ENCODE results near the gene ENPEP. TPM values are rescaled to one million over a fixed set of nuclear protein-coding genes. Genes with fewer than 3 reads are reported as not detected.

ENPEP gene
- polyA plus RNA-seq, 1 donor (not counting 4 experiments of a cell fraction or from before 2014, with no cell fraction given): not detected

DNA sequence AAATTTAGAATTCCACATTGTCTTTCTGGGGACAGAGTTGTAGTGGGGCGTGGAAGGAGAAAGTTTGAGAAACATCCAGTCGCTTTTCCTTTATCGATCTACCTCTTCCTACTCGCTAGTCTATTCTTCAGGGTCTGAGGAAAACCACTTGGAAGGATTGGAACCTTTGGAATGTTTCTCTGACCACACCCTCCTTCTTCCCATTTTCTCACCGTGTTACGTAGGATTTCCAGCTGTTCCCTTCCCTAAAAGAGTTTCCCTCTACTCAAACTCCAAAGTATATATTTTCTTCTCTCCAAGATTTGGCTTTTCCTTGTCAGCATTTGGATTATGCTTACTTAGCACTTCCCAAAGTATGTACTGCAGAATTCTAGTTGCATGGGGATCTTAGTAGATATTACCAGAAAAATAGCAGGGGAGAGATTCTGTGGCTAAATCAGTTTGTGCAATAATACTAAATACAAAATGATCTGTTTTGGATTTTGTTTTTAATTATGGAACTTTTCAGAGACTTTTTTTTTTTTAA lies 4.9 kb downstream of the ENPEP start:
- Histone ChIP-seq H3K4me1 (ENCODE audit: control insufficient read depth, extremely low read depth, insufficient read depth, low read length) (peaks cover 2% of the 10 kb centered on the region), H3K36me3 (ENCODE audit: control insufficient read depth in 2 of 2, extremely low read depth in 1 of 2, insufficient read depth in 2 of 2, low read length in 2 of 2) (no peaks in the 10 kb centered on the region), H3K4me2 (ENCODE audit: control insufficient read depth, extremely low read depth, insufficient read depth, low read depth, low read length) (no peak overlapping the region), H4K20me1 (ENCODE audit: control insufficient read depth, extremely low read depth, insufficient read depth, low read length) (no peaks in the 10 kb centered on the region), H3K27me3 (ENCODE audit: control insufficient read depth, extremely low read depth, insufficient read depth, low read length) (peaks cover 9% of the 10 kb centered on the region), H3K27ac (ENCODE audit: control insufficient read depth, insufficient read depth, low read length) (no peak overlapping the region), H3K9me3 (ENCODE audit: control insufficient read depth, low read depth, low read length) (no peaks in the 10 kb centered on the region), H3K9me1 (ENCODE audit: control insufficient read depth, extremely low read depth, insufficient read depth, low read length) (no peaks in the 10 kb centered on the region), H3K9ac (ENCODE audit: control insufficient read depth, extremely low read depth, insufficient read depth, low read length) (no peak overlapping the region), H3K4me3 (ENCODE audit: control insufficient read depth in 2 of 3, extremely low read depth in 1 of 3, insufficient read depth in 2 of 3, low read depth in 1 of 3, low read length in 3 of 3) (no peak overlapping the region), H3K79me2 (ENCODE audit: control insufficient read depth, insufficient read depth, low read length) (no peaks in the 10 kb centered on the region), H2AFZ (ENCODE audit: control insufficient read depth, low read length) (no peak overlapping the region)
- no peak for FAIRE-seq
- TF ChIP-seq, protein P1, sequence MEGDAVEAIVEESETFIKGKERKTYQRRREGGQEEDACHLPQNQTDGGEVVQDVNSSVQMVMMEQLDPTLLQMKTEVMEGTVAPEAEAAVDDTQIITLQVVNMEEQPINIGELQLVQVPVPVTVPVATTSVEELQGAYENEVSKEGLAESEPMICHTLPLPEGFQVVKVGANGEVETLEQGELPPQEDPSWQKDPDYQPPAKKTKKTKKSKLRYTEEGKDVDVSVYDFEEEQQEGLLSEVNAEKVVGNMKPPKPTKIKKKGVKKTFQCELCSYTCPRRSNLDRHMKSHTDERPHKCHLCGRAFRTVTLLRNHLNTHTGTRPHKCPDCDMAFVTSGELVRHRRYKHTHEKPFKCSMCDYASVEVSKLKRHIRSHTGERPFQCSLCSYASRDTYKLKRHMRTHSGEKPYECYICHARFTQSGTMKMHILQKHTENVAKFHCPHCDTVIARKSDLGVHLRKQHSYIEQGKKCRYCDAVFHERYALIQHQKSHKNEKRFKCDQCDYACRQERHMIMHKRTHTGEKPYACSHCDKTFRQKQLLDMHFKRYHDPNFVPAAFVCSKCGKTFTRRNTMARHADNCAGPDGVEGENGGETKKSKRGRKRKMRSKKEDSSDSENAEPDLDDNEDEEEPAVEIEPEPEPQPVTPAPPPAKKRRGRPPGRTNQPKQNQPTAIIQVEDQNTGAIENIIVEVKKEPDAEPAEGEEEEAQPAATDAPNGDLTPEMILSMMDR (optimal IDR thresholded peaks at IDR 0.05 in 1 of 3, IDR thresholded peaks at IDR 0.05 in 1 of 3, conservative IDR thresholded peaks at IDR 0.05 in 1 of 3; ENCODE audit: extremely low read depth in 1 of 3, insufficient read depth in 2 of 3, low read length in 3 of 3): no peak
- dilution Hi-C loops (cut with MboI; ENCODE audit: extremely low pct_ligation_motif_present, low sequenced_read_pairs): no loop called here
- no peak for DNase-seq (ENCODE audit: low read depth, low spot score)

DNA sequence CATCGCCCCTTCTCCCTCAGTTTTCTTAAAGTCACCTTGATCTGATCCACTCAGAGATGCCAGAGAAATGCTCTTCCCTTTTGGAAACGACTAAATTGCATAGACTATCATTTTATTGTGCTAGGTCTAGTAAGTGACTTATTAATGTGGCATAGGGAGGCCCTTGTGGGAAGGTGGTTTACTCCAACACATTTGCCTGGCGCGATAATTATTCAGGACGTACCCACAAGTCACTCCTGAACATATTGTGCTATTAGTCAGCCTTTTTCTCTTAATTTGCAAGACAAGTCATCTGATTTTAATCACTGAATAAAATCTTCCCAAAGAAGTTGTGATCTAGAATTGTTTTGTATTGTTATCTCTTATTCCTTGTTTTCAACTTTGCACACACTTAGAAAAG lies 7.6 kb downstream of the ENPEP start:
- no peaks in the 10 kb centered on the region for H3K27me3 ChIP-seq (ENCODE audit: control insufficient read depth, extremely low read depth, insufficient read depth, low read length)
- H4K20me1 ChIP-seq (ENCODE audit: control insufficient read depth, extremely low read depth, insufficient read depth, low read length): no peaks in the 10 kb centered on the region
- no peak for TF ChIP-seq EZH2 (IDR thresholded peaks at IDR 0.05; ENCODE audit: low read length)
- TF ChIP-seq, protein P1 (optimal IDR thresholded peaks at IDR 0.05 in 1 of 3, IDR thresholded peaks at IDR 0.05 in 1 of 3, conservative IDR thresholded peaks at IDR 0.05 in 1 of 3; ENCODE audit: extremely low read depth in 1 of 3, insufficient read depth in 2 of 3, low read length in 3 of 3): no peak
- no peaks in the 10 kb centered on the region for H3K79me2 ChIP-seq (ENCODE audit: control insufficient read depth, insufficient read depth, low read length)
- H3K9me3 ChIP-seq (ENCODE audit: control insufficient read depth, low read depth, low read length): no peaks in the 10 kb centered on the region
- no peak for DNase-seq (ENCODE audit: low read depth, low spot score)
- H3K4me1 ChIP-seq (ENCODE audit: control insufficient read depth, extremely low read depth, insufficient read depth, low read length): peaks cover 2% of the 10 kb centered on the region
- H3K27ac ChIP-seq (ENCODE audit: control insufficient read depth, insufficient read depth, low read length): no peak overlapping the region
- H2AFZ ChIP-seq (ENCODE audit: control insufficient read depth, low read length): no peak overlapping the region
- no peaks in the 10 kb centered on the region for H3K9me1 ChIP-seq (ENCODE audit: control insufficient read depth, extremely low read depth, insufficient read depth, low read length)
- no peak overlapping the region for H3K9ac ChIP-seq (ENCODE audit: control insufficient read depth, extremely low read depth, insufficient read depth, low read length)
- dilution Hi-C loops (cut with MboI; ENCODE audit: extremely low pct_ligation_motif_present, low sequenced_read_pairs): no loop called here
- no peak overlapping the region for H3K4me3 ChIP-seq (ENCODE audit: control insufficient read depth in 2 of 3, extremely low read depth in 1 of 3, insufficient read depth in 2 of 3, low read depth in 1 of 3, low read length in 3 of 3)
- no peak overlapping the region for H3K4me2 ChIP-seq (ENCODE audit: control insufficient read depth, extremely low read depth, insufficient read depth, low read depth, low read length)
- no peaks in the 10 kb centered on the region for H3K36me3 ChIP-seq (ENCODE audit: control insufficient read depth in 2 of 2, extremely low read depth in 1 of 2, insufficient read depth in 2 of 2, low read length in 2 of 2)
- no peak for FAIRE-seq
